ENCODE results near the gene NCEH1. TPM values are rescaled to one million over a fixed set of nuclear protein-coding genes. Genes with fewer than 3 reads are reported as not detected.

NCEH1 gene
- total and polyA plus RNA-seq, 2 experiments from 2014 or later, result 1.8 to 4.9 TPM

DNA sequence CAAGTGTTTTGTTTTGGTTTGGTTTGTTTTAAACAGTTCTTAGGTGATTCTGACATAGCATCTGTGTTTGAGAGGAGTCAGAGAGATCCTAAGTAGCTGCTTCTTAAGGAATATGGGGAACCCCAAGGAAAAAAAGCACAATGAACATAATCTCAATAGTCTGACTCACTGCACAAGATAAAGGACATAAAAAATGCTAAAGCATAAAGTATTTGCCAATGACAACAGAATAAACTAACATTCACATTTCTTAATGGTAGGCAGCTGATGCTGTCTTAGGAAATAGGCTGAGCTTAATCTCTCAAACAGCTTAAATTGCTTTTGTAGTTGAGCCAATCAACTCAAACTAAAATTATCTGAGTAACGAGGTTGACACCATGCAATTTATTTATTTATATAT, 2.9 kb downstream of the NCEH1 start:
- H2AFZ ChIP-seq, result no peak overlapping the region
- H3K79me2 ChIP-seq (replicated peaks; ENCODE audit: insufficient read depth), result peaks cover 4% of the 10 kb centered on the region; the same call in 1 of the 2 replicates
- H3K27me3 ChIP-seq (ENCODE audit: insufficient read depth), result 0 out of 2 replicates have a peak, but pooled peaks cover 7% of the 10 kb centered on the region
- Mint-ChIP-seq H3K36me3 (ENCODE audit: low read depth) (no peaks in the 10 kb centered on the region), H3K9me3 (no peaks in the 10 kb centered on the region), H3K4me3 (no peak overlapping the region), H3K4me1 (peaks cover 9% of the 10 kb centered on the region; the same call in 2 of the 3 replicates), H3K27ac (no peak overlapping the region), H3K27me3 (ENCODE audit: insufficient read depth, low read depth, poor library complexity) (peaks cover 5% of the 10 kb centered on the region)
- no peaks in the 10 kb centered on the region for H3K9me2 ChIP-seq (ENCODE audit: insufficient read depth)
- H3K36me3 ChIP-seq (ENCODE audit: insufficient read depth), result no peaks in the 10 kb centered on the region
- no peak overlapping the region for H3K4me2 ChIP-seq
- H3K4me1 ChIP-seq (ENCODE audit: insufficient read depth), result no peaks in the 10 kb centered on the region; the same call in 1 of the 2 replicates
- ATAC-seq, result no peak
- no peaks in the 10 kb centered on the region for H4K20me1 ChIP-seq (replicated peaks; ENCODE audit: insufficient read depth)
- H3K27ac ChIP-seq (ENCODE audit: low read depth), result no peak overlapping the region
- TF ChIP-seq, protein P1, sequence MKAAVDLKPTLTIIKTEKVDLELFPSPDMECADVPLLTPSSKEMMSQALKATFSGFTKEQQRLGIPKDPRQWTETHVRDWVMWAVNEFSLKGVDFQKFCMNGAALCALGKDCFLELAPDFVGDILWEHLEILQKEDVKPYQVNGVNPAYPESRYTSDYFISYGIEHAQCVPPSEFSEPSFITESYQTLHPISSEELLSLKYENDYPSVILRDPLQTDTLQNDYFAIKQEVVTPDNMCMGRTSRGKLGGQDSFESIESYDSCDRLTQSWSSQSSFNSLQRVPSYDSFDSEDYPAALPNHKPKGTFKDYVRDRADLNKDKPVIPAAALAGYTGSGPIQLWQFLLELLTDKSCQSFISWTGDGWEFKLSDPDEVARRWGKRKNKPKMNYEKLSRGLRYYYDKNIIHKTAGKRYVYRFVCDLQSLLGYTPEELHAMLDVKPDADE (IDR thresholded peaks at IDR 0.05), result no peak
- TF ChIP-seq, protein P2, sequence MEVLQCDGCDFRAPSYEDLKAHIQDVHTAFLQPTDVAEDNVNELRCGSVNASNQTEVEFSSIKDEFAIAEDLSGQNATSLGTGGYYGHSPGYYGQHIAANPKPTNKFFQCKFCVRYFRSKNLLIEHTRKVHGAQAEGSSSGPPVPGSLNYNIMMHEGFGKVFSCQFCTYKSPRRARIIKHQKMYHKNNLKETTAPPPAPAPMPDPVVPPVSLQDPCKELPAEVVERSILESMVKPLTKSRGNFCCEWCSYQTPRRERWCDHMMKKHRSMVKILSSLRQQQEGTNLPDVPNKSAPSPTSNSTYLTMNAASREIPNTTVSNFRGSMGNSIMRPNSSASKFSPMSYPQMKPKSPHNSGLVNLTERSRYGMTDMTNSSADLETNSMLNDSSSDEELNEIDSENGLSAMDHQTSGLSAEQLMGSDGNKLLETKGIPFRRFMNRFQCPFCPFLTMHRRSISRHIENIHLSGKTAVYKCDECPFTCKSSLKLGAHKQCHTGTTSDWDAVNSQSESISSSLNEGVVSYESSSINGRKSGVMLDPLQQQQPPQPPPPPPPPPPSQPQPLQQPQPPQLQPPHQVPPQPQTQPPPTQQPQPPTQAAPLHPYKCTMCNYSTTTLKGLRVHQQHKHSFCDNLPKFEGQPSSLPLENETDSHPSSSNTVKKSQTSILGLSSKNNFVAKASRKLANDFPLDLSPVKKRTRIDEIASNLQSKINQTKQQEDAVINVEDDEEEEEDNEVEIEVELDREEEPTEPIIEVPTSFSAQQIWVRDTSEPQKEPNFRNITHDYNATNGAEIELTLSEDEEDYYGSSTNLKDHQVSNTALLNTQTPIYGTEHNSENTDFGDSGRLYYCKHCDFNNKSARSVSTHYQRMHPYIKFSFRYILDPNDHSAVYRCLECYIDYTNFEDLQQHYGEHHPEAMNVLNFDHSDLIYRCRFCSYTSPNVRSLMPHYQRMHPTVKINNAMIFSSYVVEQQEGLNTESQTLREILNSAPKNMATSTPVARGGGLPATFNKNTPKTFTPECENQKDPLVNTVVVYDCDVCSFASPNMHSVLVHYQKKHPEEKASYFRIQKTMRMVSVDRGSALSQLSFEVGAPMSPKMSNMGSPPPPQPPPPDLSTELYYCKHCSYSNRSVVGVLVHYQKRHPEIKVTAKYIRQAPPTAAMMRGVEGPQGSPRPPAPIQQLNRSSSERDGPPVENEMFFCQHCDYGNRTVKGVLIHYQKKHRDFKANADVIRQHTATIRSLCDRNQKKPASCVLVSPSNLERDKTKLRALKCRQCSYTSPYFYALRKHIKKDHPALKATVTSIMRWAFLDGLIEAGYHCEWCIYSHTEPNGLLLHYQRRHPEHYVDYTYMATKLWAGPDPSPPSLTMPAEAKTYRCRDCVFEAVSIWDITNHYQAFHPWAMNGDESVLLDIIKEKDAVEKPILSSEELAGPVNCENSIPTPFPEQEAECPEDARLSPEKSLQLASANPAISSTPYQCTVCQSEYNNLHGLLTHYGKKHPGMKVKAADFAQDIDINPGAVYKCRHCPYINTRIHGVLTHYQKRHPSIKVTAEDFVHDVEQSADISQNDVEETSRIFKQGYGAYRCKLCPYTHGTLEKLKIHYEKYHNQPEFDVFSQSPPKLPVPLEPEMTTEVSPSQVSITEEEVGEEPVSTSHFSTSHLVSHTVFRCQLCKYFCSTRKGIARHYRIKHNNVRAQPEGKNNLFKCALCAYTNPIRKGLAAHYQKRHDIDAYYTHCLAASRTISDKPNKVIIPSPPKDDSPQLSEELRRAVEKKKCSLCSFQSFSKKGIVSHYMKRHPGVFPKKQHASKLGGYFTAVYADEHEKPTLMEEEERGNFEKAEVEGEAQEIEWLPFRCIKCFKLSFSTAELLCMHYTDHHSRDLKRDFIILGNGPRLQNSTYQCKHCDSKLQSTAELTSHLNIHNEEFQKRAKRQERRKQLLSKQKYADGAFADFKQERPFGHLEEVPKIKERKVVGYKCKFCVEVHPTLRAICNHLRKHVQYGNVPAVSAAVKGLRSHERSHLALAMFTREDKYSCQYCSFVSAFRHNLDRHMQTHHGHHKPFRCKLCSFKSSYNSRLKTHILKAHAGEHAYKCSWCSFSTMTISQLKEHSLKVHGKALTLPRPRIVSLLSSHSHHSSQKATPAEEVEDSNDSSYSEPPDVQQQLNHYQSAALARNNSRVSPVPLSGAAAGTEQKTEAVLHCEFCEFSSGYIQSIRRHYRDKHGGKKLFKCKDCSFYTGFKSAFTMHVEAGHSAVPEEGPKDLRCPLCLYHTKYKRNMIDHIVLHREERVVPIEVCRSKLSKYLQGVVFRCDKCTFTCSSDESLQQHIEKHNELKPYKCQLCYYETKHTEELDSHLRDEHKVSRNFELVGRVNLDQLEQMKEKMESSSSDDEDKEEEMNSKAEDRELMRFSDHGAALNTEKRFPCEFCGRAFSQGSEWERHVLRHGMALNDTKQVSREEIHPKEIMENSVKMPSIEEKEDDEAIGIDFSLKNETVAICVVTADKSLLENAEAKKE (CRISPR knock-in tag; IDR thresholded peaks at IDR 0.05), result no peak
- TF ChIP-seq, protein P3, sequence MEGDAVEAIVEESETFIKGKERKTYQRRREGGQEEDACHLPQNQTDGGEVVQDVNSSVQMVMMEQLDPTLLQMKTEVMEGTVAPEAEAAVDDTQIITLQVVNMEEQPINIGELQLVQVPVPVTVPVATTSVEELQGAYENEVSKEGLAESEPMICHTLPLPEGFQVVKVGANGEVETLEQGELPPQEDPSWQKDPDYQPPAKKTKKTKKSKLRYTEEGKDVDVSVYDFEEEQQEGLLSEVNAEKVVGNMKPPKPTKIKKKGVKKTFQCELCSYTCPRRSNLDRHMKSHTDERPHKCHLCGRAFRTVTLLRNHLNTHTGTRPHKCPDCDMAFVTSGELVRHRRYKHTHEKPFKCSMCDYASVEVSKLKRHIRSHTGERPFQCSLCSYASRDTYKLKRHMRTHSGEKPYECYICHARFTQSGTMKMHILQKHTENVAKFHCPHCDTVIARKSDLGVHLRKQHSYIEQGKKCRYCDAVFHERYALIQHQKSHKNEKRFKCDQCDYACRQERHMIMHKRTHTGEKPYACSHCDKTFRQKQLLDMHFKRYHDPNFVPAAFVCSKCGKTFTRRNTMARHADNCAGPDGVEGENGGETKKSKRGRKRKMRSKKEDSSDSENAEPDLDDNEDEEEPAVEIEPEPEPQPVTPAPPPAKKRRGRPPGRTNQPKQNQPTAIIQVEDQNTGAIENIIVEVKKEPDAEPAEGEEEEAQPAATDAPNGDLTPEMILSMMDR (conservative IDR thresholded peaks at IDR 0.05; ENCODE audit: low read depth in 2 of 2), result no peak
- no peak for TF ChIP-seq STAT1 (IDR thresholded peaks at IDR 0.05; ENCODE audit: unreplicated experiment)
- TF ChIP-seq EZH2 (IDR thresholded peaks at IDR 0.05; ENCODE audit: low read depth, unreplicated experiment), result no peak
- TF ChIP-seq JUNB (IDR thresholded peaks at IDR 0.05; ENCODE audit: unreplicated experiment), result no peak
- TF ChIP-seq ZNF331 (CRISPR knock-in tag; IDR thresholded peaks at IDR 0.05; ENCODE audit: low read depth), result no peak
- TF ChIP-seq POLR2AphosphoS5 (IDR thresholded peaks at IDR 0.05; ENCODE audit: low read depth), result no peak
- no peak for TF ChIP-seq ZNF114 (CRISPR knock-in tag; IDR thresholded peaks at IDR 0.05)
- TF ChIP-seq, protein P4, sequence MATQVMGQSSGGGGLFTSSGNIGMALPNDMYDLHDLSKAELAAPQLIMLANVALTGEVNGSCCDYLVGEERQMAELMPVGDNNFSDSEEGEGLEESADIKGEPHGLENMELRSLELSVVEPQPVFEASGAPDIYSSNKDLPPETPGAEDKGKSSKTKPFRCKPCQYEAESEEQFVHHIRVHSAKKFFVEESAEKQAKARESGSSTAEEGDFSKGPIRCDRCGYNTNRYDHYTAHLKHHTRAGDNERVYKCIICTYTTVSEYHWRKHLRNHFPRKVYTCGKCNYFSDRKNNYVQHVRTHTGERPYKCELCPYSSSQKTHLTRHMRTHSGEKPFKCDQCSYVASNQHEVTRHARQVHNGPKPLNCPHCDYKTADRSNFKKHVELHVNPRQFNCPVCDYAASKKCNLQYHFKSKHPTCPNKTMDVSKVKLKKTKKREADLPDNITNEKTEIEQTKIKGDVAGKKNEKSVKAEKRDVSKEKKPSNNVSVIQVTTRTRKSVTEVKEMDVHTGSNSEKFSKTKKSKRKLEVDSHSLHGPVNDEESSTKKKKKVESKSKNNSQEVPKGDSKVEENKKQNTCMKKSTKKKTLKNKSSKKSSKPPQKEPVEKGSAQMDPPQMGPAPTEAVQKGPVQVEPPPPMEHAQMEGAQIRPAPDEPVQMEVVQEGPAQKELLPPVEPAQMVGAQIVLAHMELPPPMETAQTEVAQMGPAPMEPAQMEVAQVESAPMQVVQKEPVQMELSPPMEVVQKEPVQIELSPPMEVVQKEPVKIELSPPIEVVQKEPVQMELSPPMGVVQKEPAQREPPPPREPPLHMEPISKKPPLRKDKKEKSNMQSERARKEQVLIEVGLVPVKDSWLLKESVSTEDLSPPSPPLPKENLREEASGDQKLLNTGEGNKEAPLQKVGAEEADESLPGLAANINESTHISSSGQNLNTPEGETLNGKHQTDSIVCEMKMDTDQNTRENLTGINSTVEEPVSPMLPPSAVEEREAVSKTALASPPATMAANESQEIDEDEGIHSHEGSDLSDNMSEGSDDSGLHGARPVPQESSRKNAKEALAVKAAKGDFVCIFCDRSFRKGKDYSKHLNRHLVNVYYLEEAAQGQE (IDR thresholded peaks at IDR 0.05; ENCODE audit: unreplicated experiment), result no peak
- no peak for TF ChIP-seq EZH2phosphoT487 (IDR thresholded peaks at IDR 0.05; ENCODE audit: unreplicated experiment)
- TF ChIP-seq NANOG (IDR thresholded peaks at IDR 0.05; ENCODE audit: borderline replicate concordance), result no peak
- no peak for TF ChIP-seq CREB1 (CRISPR knock-in tag; IDR thresholded peaks at IDR 0.05; ENCODE audit: low read depth)
- DNase-seq (ENCODE audit: low spot score), result no peak
- no peaks in the 10 kb centered on the region for H3F3A ChIP-seq (replicated peaks; ENCODE audit: low read depth)
- H3K4me3 ChIP-seq, result no peak overlapping the region
